A549 treated with CORT108297 at 1 μM for 4 hours (cell line): ENCODE results near the gene TMEM247. TPM values are rescaled to one million over a fixed set of nuclear protein-coding genes. Genes with fewer than 3 reads are reported as not detected.

Source experiments
- total RNA-seq: library from RNA; stranded (reverse); fragments of 200-300 nt; extraction: Qiagen RNA extraction; gene quantifications from 5 replicates; pipeline ENCODE4 v1.2.3, GENCODE V29; 2022

The TMEM247 gene
- not detected in 5 replicates for total RNA-seq

GRCh38 chr2:46479265-46479664, at the start of gene TMEM247:
TSS of gene TMEM247 (plus strand) at chr2:46479565.

Other genes with a start within 250 kb of the TMEM247 start
- 96.5 to 117 TPM (median 111 TPM) in 5 replicates for gene EPAS1, start 182.2 kb upstream of the TMEM247 start, total RNA-seq
- 42.3 to 70.9 TPM (median 49.4 TPM) in 5 replicates for gene RHOQ, start 62.9 kb downstream of the TMEM247 start, total RNA-seq
- gene ATP6V1E2, start 63.0 kb downstream of the TMEM247 start, total RNA-seq, result 13.8 to 16.0 TPM (median 15.8 TPM) in 5 replicates
- gene PIGF, start 137.5 kb downstream of the TMEM247 start, total RNA-seq, result 30.9 to 37.0 TPM (median 34.4 TPM) in 5 replicates
- 18.1 to 22.9 TPM (median 18.6 TPM) in 5 replicates for gene CRIPT, start 137.7 kb downstream of the TMEM247 start, total RNA-seq
- gene SOCS5, start 219.7 kb downstream of the TMEM247 start, total RNA-seq, result 21.5 to 31.7 TPM (median 25.6 TPM) in 5 replicates